Gastroesophageal sphincter (tissue), 3 donors: Measurements from ENCODE around the gene LRRK2.

Experiments used
- CTCF ChIP-seq, 4 experiments: fragments of 200-600 bp in 2 of 4; fragments of 450-650 bp in 2 of 4; sonication (generic) in 1 of 4; IDR thresholded peaks; one replicate each; pipeline ENCODE4 v1.5.1; 2017 to 2019; ENCODE audit warnings: antibody characterized with exemption in 4 of 4, mild to moderate bottlenecking in 2 of 4, moderate library complexity in 2 of 4
- EP300 ChIP-seq: sonication (generic); formaldehyde crosslinking; IDR thresholded peaks from one replicate; pipeline ENCODE4 v1.6.1; 2017; ENCODE audit warnings: antibody characterized with exemption, mild to moderate bottlenecking
- POLR2A ChIP-seq, 2 donors: fragments of 450-650 bp; IDR thresholded peaks; one replicate each; pipeline ENCODE4 v1.6.1; 2017; ENCODE audit warnings: antibody characterized with exemption in 2 of 2, mild to moderate bottlenecking in 2 of 2, moderate library complexity in 1 of 2
- POLR2AphosphoS5 ChIP-seq: sonication (generic); formaldehyde crosslinking; IDR thresholded peaks from one replicate; pipeline ENCODE4 v1.6.1; 2017; ENCODE audit warnings: antibody characterized with exemption

DNA sequence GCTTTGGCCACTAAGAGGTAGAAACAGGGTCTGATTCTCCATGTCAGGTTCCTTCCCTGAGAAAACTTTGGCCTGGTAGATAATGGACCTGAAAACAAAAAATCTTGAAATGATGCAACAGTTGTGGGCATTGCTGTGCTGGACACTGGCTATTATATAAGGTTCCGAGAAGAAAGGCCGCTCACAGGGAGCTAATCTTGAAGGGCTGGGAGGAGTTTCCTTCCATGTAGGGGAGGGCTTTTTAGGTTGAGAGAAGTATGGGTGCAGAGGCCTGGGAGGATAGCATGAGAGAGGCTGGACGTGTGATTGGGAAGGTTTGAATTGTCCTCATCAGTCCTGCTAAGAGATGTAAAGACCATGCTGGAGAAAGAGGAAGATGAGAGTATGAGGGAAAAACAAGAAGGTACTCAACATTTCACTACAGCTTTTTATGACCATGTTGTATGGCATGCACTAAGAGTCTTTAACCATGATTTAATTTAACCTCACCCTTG, 11.6 kb downstream of the LRRK2 start:
- TF ChIP-seq CTCF (IDR thresholded peaks at IDR 0.05): no peak
- TF ChIP-seq POLR2A (IDR thresholded peaks at IDR 0.05): no peak
- no peak for TF ChIP-seq EP300
- TF ChIP-seq POLR2AphosphoS5: no peak
